ENCODE results near the gene ABHD12B. TPM values are rescaled to one million over a fixed set of nuclear protein-coding genes. Genes with fewer than 3 reads are reported as not detected.
"Not testable (repeated sequence)": the region's sequence is repeated elsewhere in the genome, so short reads cannot be mapped to it uniquely, and the experiment has no call there.

ABHD12B gene
- total and polyA plus RNA-seq, 5 experiments from 2014 or later: not detected

DNA sequence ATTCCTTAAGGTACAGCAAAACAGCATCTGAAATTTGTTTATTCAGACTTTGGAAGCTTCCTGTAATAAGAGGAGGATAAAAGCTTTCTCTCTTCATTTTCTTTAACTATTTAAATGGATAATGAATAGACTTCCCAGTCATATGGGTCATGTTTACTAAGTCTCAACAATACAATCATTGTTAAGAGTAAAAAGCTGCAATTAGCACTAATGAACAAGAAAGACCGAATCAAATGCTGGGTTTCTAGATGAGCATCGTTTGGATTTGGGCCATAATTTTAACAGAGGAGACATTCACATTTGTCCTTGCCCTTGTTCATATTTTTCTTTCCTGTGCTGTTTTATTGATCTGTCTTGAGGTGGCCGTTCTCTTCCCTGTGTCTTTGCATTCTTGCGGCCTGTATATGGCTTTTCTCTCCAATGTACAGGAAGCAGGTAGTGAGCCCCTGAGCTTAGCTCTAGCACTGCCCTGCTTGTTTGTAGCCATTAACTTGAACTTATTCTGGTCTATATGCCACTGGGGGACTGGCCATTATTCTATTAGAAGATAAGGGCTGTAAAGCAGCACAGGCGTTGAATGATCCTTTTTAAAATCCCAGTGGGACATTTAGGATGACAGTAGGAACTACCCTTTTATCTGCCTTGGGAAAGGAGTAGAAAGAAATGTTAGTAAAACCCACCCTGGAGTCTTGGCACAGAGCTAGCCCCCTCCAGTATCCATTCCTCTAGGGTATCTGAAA is 34.6 kb downstream of the ABHD12B start:
- Mint-ChIP-seq H3K4me3 (no peak overlapping the region), H3K36me3 (peaks cover 0 to 8% (median 4%) of the 10 kb centered on the region in 3 donors), H3K27me3 (peaks cover 0 to 17% (median 1%) of the 10 kb centered on the region in 5 donors), H3K27ac (no peak overlapping the region), H3K4me1 (no peaks in the 10 kb centered on the region), H3K9me3 (peaks cover 0 to 15% (median 4%) of the 10 kb centered on the region in 9 donors)
- ATAC-seq (no peak), DNase-seq (no peak)
- POLR2A ChIA-PET: no interaction called here

DNA sequence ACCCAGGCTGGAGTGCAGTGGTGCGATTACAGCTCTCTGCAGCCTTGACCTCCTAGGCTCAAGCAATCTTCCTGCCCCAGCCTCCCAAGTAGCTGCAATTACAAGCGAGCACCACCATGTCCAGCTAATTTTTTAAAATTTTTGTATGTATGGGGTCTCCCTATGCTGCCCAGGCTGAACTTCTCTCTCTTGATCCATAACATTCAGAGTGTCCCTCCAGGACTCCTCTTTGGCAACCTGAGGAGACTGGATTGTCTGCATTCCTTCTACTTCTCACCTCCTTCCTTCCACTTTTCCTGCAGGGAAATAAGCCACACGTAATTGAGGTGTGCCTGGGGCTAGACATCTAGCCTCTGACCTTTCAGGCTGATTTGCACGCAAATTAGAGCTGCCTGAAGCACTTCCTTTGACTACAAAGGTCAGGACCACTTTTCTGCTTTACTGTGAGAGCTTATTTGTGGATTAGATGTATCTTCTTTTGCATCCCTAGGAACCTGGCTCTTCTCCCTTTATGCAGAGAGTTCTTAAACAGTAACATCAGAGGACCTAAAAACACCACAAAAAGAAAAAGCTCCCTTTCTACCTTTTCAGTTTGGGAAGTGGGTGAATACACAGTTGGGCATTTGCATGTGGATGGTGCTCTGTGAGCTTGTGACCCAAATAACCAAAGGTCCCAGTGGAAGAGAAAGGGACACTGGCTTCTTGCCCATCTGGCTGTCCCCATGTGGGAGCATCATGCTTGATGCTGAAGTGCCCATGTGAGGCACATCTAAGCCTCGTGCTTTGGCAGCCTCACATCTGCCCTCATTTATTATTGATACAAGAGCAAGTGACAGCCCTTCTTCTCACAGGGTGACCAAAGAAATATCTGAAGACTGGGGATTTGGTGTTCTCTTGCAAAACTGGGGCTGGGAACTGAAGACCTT is 38.9 kb downstream of the ABHD12B start:
- POLR2A ChIA-PET: no interaction called here
- ATAC-seq (no peak), DNase-seq (no peak)
- no peak overlapping the region for H3K27ac Mint-ChIP-seq
- peaks cover 0 to 29% (median 7%) of the 10 kb centered on the region in 5 donors for H3K27me3 Mint-ChIP-seq
- no peaks in the 10 kb centered on the region for H3K4me1 Mint-ChIP-seq
- H3K9me3 Mint-ChIP-seq: peaks cover 0 to 3% (median 0%) of the 10 kb centered on the region in 9 donors
- peaks cover 0 to 2% (median 0%) of the 10 kb centered on the region in 3 donors for H3K36me3 Mint-ChIP-seq
- H3K4me3 Mint-ChIP-seq: no peak overlapping the region

DNA sequence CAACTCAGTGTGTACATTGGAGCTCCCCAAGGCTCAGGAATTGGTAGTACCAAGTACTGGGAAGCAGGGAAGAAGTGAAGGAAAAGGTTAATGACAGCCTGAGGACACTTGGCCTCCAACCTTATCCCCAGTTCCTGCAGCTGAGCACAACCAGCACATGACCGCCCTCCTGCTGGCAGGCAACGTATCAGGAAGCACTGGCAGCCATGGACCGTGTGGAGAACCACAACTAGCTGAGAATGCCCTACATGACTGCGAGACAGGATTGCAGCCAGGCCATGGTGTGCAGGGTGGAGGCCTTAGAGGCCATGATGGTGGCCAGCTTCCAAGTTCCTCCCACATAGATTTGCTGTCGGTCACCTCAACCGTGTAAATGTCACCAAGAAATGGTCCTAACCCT is 45.6 kb downstream of the ABHD12B start:
- H3K4me1 Mint-ChIP-seq: no peaks in the 10 kb centered on the region
- H3K36me3 Mint-ChIP-seq: peaks cover 0 to 2% (median 0%) of the 10 kb centered on the region in 3 donors
- peaks cover 0 to 14% (median 5%) of the 10 kb centered on the region in 5 donors for H3K27me3 Mint-ChIP-seq
- no peak overlapping the region for H3K4me3 Mint-ChIP-seq
- H3K27ac Mint-ChIP-seq: no peak overlapping the region
- POLR2A ChIA-PET: interaction anchor here (0.6 kb wide), 1 partner anchor 65 kb away, joined by 3 read pairs; no protein-coding TSS in a partner anchor
- no peaks in the 10 kb centered on the region for H3K9me3 Mint-ChIP-seq
- no peak for DNase-seq
- no peak for ATAC-seq

DNA sequence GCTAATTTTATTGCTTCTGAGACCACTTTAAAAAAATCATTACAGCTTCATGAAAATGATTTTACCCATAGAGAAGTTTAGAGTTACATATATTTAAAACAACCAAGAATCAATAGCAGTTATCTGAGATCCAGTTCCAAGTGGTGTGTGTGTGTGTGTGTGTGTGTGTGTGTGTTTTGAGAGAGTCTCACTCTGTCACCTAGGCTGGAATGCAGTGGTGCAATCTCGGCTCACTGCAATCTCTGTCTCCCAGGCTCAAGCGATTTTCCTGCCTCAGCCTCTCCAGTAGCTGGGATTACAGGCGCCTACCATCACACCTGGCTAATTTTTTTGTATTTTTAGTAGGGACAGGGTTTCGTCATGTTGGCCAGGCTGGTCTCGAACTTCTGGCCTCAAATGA is 47.7 kb downstream of the ABHD12B start:
- POLR2A ChIA-PET, H3K27ac Mint-ChIP-seq, H3K9me3 Mint-ChIP-seq: not testable (repeated sequence)

GRCh38 chr14:50920482-50921230 is 48.8 kb downstream of the ABHD12B start:
- H3K36me3 Mint-ChIP-seq: no peaks in the 10 kb centered on the region
- no peaks in the 10 kb centered on the region for H3K9me3 Mint-ChIP-seq
- DNase-seq (no peak), ATAC-seq (no peak)
- H3K4me1 Mint-ChIP-seq: no peaks in the 10 kb centered on the region
- POLR2A ChIA-PET: no interaction called here
- H3K27ac Mint-ChIP-seq: no peak overlapping the region
- H3K27me3 Mint-ChIP-seq: peaks cover 0 to 9% (median 1%) of the 10 kb centered on the region in 5 donors
- no peak overlapping the region for H3K4me3 Mint-ChIP-seq

More for the DNA sequence above, 47.7 kb downstream of the ABHD12B start:
- DNase-seq, H3K36me3 Mint-ChIP-seq, H3K4me3 Mint-ChIP-seq, ATAC-seq, H3K27me3 Mint-ChIP-seq, H3K4me1 Mint-ChIP-seq: not testable (repeated sequence)

DNA sequence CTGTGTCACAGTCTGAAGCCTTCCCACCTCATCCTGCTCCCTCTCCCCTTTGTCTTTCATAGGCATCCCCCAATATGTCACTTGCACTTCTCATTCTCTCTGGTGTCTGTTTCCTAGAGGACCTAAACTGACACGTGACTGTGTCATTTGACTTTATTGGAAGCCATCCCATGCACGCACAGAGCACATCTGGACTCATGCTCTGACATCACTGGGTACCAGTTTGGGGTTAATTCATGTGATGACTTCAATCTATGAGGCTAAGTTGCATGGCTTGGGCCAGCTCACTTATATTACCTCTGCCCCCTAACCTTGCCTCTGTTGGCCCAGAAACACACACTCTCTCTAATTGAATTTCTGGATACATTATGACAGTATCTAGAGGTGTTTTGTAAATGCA is 51.0 kb downstream of the ABHD12B start:
- ATAC-seq (no peak), DNase-seq (no peak)
- H3K27me3 Mint-ChIP-seq: peaks cover 0 to 4% (median 0%) of the 10 kb centered on the region in 5 donors
- no peaks in the 10 kb centered on the region for H3K36me3 Mint-ChIP-seq
- H3K9me3 Mint-ChIP-seq: no peaks in the 10 kb centered on the region
- no peak overlapping the region for H3K4me3 Mint-ChIP-seq
- POLR2A ChIA-PET: no interaction called here
- H3K4me1 Mint-ChIP-seq: peaks cover 0 to 4% (median 1%) of the 10 kb centered on the region in 4 donors
- no peak overlapping the region for H3K27ac Mint-ChIP-seq

DNA sequence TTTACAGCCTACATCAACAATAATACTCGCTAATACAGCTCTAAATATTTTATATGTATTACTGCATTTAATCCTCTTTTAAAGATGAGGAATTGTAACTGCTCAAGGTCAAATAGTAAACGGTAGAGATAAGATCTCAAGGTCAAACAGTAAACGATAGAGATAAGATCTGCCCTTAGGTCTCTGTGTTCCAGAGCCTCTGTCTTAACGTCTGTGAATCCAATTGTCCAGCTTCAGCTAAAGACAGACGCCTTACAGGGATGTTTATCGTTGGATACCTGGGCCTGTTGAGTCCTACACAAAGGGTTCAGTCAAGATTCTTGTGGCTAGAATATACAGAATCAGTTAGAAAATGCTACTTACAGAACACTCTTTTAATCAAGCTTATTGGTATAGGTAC is 52.4 kb downstream of the ABHD12B start:
- Mint-ChIP-seq H3K27me3 (peaks cover 0 to 4% (median 0%) of the 10 kb centered on the region in 5 donors), H3K27ac (no peak overlapping the region), H3K36me3 (no peaks in the 10 kb centered on the region), H3K4me1 (peaks cover 0 to 4% (median 1%) of the 10 kb centered on the region in 4 donors), H3K4me3 (no peak overlapping the region), H3K9me3 (no peaks in the 10 kb centered on the region)
- ATAC-seq (no peak), DNase-seq (no peak)
- POLR2A ChIA-PET: no interaction called here

DNA sequence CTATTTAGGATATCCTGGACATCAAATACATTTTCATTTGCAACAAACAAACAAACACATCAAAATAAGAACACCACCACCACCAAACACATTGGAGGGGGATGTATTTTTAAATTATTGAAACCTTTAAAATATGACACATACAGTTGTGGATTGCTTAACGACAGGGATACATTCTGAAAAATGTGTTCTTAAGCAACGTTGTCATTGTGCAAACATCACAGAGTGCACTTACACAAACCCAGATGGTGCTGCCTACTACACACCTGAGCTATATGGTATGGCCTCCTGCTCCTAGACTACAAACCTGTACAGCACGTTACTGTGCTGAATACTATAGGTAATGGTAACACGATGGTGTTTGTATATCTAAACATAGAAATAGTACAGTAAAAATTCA is 53.0 kb downstream of the ABHD12B start:
- H3K27me3 Mint-ChIP-seq: peaks cover 0 to 4% (median 2%) of the 10 kb centered on the region in 5 donors

DNA sequence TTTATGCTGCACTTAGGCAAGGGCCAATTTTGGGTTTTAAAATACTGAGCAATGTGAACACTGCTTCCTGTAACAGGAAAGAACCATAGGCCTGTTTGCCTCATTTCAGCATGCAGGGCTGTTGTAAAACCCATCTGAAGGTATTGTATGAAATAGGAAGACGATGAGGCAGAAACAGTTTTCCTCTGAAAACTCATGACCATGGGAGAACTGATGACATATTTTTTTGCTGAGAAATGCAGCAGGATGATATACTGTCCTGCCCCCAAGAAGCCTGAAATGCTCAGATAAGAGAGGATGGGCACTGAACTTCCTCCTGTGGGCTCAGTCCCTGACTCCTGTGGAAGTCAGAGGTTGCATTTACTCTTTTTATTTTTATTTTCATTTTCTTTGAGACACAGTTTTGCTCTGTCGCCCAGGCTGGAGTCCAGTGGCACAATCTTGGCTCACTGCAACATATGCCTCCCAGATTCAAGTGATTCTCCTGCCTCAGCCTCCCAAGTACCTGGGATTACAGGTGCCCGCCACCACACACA is 55.1 kb downstream of the ABHD12B start:
- ATAC-seq (no peak), DNase-seq (no peak)
- POLR2A ChIA-PET: no interaction called here
- Mint-ChIP-seq H3K27ac (no peak overlapping the region), H3K4me3 (no peak overlapping the region), H3K36me3 (no peaks in the 10 kb centered on the region), H3K4me1 (peaks cover 0 to 4% (median 1%) of the 10 kb centered on the region in 4 donors), H3K9me3 (no peaks in the 10 kb centered on the region), H3K27me3 (peaks cover 0 to 4% (median 2%) of the 10 kb centered on the region in 5 donors)

More for the DNA sequence above, 53.0 kb downstream of the ABHD12B start:
- no peak overlapping the region for H3K27ac Mint-ChIP-seq
- no peaks in the 10 kb centered on the region for H3K36me3 Mint-ChIP-seq
- H3K4me1 Mint-ChIP-seq: peaks cover 0 to 4% (median 1%) of the 10 kb centered on the region in 4 donors
- H3K9me3 Mint-ChIP-seq: no peaks in the 10 kb centered on the region
- POLR2A ChIA-PET: interaction anchor here (0.5 kb wide), 1 partner anchor 1289 kb away, joined by 7 read pairs; no protein-coding TSS in a partner anchor
- DNase-seq: no peak
- ATAC-seq: no peak
- no peak overlapping the region for H3K4me3 Mint-ChIP-seq

DNA sequence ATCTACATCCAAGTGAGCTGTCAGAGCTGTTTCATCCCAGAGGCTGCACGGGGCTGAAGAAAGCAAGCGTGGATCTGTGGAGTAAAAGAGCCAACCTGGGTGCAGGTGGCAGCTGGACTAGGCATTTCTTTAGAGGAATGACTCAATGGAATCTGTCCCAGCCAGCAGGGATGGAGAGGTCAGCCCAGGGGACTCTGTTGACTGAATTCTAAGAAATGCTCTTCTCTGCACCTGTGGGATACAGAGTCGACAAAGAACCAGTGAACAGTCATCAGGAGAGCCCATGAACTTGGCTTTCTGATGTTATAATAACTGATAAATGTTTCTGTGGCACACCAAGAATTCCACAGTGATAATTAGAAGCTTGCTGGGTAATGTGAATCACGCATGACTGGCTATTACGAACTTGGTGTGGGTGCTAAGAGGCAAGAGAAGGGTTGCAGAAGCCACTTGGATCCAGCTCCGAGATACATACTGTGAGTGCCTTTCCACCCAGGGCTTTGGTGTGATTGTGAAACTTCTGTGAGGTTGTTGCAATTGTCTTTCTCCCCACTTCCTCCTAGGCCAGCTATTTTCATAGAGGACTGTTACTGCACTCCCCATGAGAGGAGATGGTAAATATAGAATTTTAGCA is 56.3 kb downstream of the ABHD12B start:
- peaks cover 0 to 4% (median 1%) of the 10 kb centered on the region in 4 donors for H3K4me1 Mint-ChIP-seq
- no peak overlapping the region for H3K27ac Mint-ChIP-seq
- POLR2A ChIA-PET: no interaction called here
- peaks cover 0 to 4% (median 2%) of the 10 kb centered on the region in 5 donors for H3K27me3 Mint-ChIP-seq
- no peak overlapping the region for H3K4me3 Mint-ChIP-seq
- DNase-seq (no peak), ATAC-seq (no peak)
- H3K9me3 Mint-ChIP-seq: no peaks in the 10 kb centered on the region
- H3K36me3 Mint-ChIP-seq: no peaks in the 10 kb centered on the region

- Mint-ChIP-seq H3K36me3 (no peaks in the 10 kb centered on the region), H3K4me1 (peaks cover 0 to 4% (median 1%) of the 10 kb centered on the region in 4 donors), H3K27ac (no peak overlapping the region), H3K9me3 (no peaks in the 10 kb centered on the region), H3K4me3 (no peak overlapping the region), H3K27me3 (peaks cover 0 to 10% (median 6%) of the 10 kb centered on the region in 5 donors)
- DNase-seq (no peak), ATAC-seq (no peak)
- POLR2A ChIA-PET: no interaction called here
Measured at GRCh38 chr14:50929506-50929905, 57.7 kb downstream of the ABHD12B start.

- H3K9me3 Mint-ChIP-seq: no peaks in the 10 kb centered on the region
- no peak for DNase-seq
- POLR2A ChIA-PET: no interaction called here
- no peak for ATAC-seq
- H3K27me3 Mint-ChIP-seq: peaks cover 0 to 13% (median 6%) of the 10 kb centered on the region in 5 donors
- H3K27ac Mint-ChIP-seq: no peak overlapping the region
- peaks cover 0 to 4% (median 1%) of the 10 kb centered on the region in 4 donors for H3K4me1 Mint-ChIP-seq
- H3K4me3 Mint-ChIP-seq: no peak overlapping the region
- H3K36me3 Mint-ChIP-seq: no peaks in the 10 kb centered on the region
Measured at GRCh38 chr14:50931559-50931958, 59.7 kb downstream of the ABHD12B start.
